BLaER1 (cell line): ENCODE measurements around the gene NRP2.

Experiments
- H3K27ac ChIP-seq: shearing (Covaris generic); formaldehyde crosslinking; 2 replicates; pipeline ENCODE4 v1.8.1; 2022
- H3K27me3 ChIP-seq: shearing (Covaris generic); formaldehyde crosslinking; 2 replicates; pipeline ENCODE4 v1.8.1; 2022
- H3K36me3 ChIP-seq: shearing (Covaris generic); formaldehyde crosslinking; 2 replicates; pipeline ENCODE4 v1.8.1; 2022
- H3K4me1 ChIP-seq: shearing (Covaris generic); formaldehyde crosslinking; 2 replicates; pipeline ENCODE4 v1.8.1; 2022
- H3K4me2 ChIP-seq: shearing (Covaris generic); formaldehyde crosslinking; 2 replicates; pipeline ENCODE4 v1.8.1; 2022
- H3K4me3 ChIP-seq: shearing (Covaris generic); formaldehyde crosslinking; 2 replicates; pipeline ENCODE4 v1.8.1; 2022
- H3K9ac ChIP-seq: shearing (Covaris generic); formaldehyde crosslinking; 2 replicates; pipeline ENCODE4 v1.8.1; 2022
- H3K9me3 ChIP-seq: shearing (Covaris generic); formaldehyde crosslinking; 2 replicates; pipeline ENCODE4 v1.8.1; 2022
- H4K20me1 ChIP-seq: shearing (Covaris generic); formaldehyde crosslinking; 2 replicates; pipeline ENCODE4 v1.8.1; 2022
- Cebpa-rat ChIP-seq: shearing (Covaris generic); IDR thresholded peaks from 2 replicates; pipeline ENCODE4 v1.8.1; 2022

Gene NRP2

GRCh38 chr2:205785507-205786260, 103.4 kb downstream of the NRP2 start:
- H3K9me3 ChIP-seq, result no peaks in the 10 kb centered on the region; the same call in 1 of the 2 replicates
- no peaks in the 10 kb centered on the region for H4K20me1 ChIP-seq
- H3K4me1 ChIP-seq, result peaks cover 28% of the 10 kb centered on the region
- H3K4me2 ChIP-seq, result no peak overlapping the region
- no peak overlapping the region for H3K9ac ChIP-seq
- no peak overlapping the region for H3K27ac ChIP-seq
- no peaks in the 10 kb centered on the region for H3K36me3 ChIP-seq
- no peaks in the 10 kb centered on the region for H3K27me3 ChIP-seq
- no peak for TF ChIP-seq Cebpa-rat
- H3K4me3 ChIP-seq, result no peak overlapping the region

- H3K9me3 ChIP-seq, result no peaks in the 10 kb centered on the region; the same call in 1 of the 2 replicates
- H3K4me2 ChIP-seq, result no peak overlapping the region
- no peaks in the 10 kb centered on the region for H3K36me3 ChIP-seq
- peaks cover 15% of the 10 kb centered on the region for H3K4me1 ChIP-seq
- H3K27me3 ChIP-seq, result no peaks in the 10 kb centered on the region
- H4K20me1 ChIP-seq, result no peaks in the 10 kb centered on the region
- TF ChIP-seq Cebpa-rat, result no peak
- no peak overlapping the region for H3K27ac ChIP-seq
- H3K4me3 ChIP-seq, result no peak overlapping the region
- no peak overlapping the region for H3K9ac ChIP-seq
Measured at GRCh38 chr2:205786976-205787375, 104.7 kb downstream of the NRP2 start.

- Histone ChIP-seq H3K4me1 (peaks cover 12% of the 10 kb centered on the region), H3K4me3 (no peak overlapping the region), H4K20me1 (no peaks in the 10 kb centered on the region), H3K9ac (no peak overlapping the region), H3K4me2 (no peak overlapping the region), H3K9me3 (no peaks in the 10 kb centered on the region; the same call in 1 of the 2 replicates), H3K27ac (no peak overlapping the region), H3K36me3 (no peaks in the 10 kb centered on the region), H3K27me3 (no peaks in the 10 kb centered on the region)
- TF ChIP-seq Cebpa-rat, result no peak
Measured at GRCh38 chr2:205787761-205788160, 105.5 kb downstream of the NRP2 start.

DNA sequence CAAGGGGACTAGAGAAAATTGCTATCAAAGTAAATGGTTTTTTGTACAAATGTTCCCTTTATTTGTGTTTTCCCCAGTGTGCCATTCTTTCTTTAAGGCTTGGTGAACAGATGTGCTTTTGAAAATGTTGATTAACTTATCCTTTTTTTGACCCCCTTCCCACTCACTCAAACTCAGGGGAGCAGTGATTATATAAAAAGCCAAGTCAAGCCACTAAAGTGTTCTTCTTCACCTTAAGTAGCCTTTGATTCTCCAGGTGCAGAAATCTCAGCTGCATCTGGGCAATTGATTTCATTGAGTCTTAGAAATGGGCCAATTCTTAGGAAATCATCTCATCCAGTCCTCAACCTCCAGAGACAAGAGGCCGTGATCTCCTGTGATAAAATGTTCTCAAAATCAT, 107.6 kb downstream of the NRP2 start:
- Histone ChIP-seq H3K9ac (no peak overlapping the region), H4K20me1 (no peaks in the 10 kb centered on the region), H3K9me3 (no peaks in the 10 kb centered on the region; the same call in 1 of the 2 replicates), H3K36me3 (0 out of 2 replicates have a peak, but pooled peaks cover 6% of the 10 kb centered on the region), H3K4me2 (no peak overlapping the region), H3K4me1 (no peaks in the 10 kb centered on the region), H3K27me3 (no peaks in the 10 kb centered on the region), H3K27ac (no peak overlapping the region), H3K4me3 (no peak overlapping the region)
- TF ChIP-seq Cebpa-rat, result no peak

GRCh38 chr2:205792908-205793307, 110.6 kb downstream of the NRP2 start:
- no peaks in the 10 kb centered on the region; the same call in 1 of the 2 replicates for H3K9me3 ChIP-seq
- no peaks in the 10 kb centered on the region for H3K27me3 ChIP-seq
- no peaks in the 10 kb centered on the region for H4K20me1 ChIP-seq
- H3K36me3 ChIP-seq, result 0 out of 2 replicates have a peak, but pooled peaks cover 8% of the 10 kb centered on the region
- H3K4me1 ChIP-seq, result no peaks in the 10 kb centered on the region
- H3K4me2 ChIP-seq, result no peak overlapping the region
- no peak overlapping the region for H3K27ac ChIP-seq
- no peak overlapping the region for H3K9ac ChIP-seq
- no peak overlapping the region for H3K4me3 ChIP-seq
- TF ChIP-seq Cebpa-rat, result no peak

DNA sequence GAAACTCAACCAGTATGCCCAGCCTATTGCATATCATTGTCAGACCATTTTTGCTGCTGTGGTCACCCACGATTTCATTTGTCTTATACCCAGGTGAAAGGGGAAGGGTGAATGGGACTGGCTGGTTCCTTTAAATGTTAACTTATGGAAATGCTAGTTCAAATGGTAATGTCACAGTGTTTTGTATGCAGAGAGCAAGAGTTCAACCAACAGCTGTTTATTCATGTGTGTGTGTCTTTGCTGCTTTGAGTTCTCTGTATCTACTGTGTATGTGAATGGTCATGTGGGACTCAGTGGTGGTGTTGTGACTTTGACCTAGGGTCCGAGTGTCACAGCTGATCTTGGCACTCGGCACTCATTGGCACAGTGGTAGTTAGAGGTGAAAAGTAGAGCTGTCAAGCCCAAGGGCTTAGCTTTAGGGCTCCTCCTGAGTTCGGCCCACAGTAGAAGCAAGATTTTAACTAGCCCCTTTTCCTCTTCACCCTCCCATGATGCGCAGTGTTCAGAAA, 114.6 kb downstream of the NRP2 start:
- Histone ChIP-seq H3K36me3 (0 out of 2 replicates have a peak, but pooled peaks cover 12% of the 10 kb centered on the region), H3K4me1 (peaks cover 9% of the 10 kb centered on the region), H4K20me1 (no peaks in the 10 kb centered on the region), H3K27me3 (no peaks in the 10 kb centered on the region), H3K27ac (no peak overlapping the region), H3K4me3 (no peak overlapping the region), H3K4me2 (no peak overlapping the region), H3K9ac (no peak overlapping the region), H3K9me3 (peaks cover 12% of the 10 kb centered on the region)
- TF ChIP-seq Cebpa-rat, result no peak

DNA sequence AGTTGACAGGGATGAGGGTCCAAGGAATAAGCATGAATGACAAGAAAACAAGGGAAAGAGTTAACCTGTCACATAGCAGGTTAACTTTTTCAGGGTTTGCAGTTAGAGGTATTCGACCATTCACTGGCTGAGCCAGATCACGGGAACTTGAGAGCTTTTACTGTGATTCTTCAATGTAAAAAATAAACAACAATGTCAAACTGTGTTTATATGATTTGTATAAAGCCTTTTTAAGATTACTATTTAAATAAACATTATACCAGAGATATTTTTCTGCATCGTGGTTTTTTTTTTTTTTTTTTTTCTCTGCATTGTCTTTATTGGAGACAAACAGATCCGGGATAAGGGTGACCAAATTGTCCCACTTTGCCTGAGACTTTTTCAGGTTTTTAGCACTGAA, 115.6 kb downstream of the NRP2 start:
- no peak overlapping the region for H3K9ac ChIP-seq
- H3K27ac ChIP-seq, result no peak overlapping the region
- H3K4me1 ChIP-seq, result peaks cover 19% of the 10 kb centered on the region
- H4K20me1 ChIP-seq, result no peaks in the 10 kb centered on the region
- peaks cover 12% of the 10 kb centered on the region for H3K9me3 ChIP-seq
- no peak for TF ChIP-seq Cebpa-rat
- no peaks in the 10 kb centered on the region for H3K27me3 ChIP-seq
- H3K36me3 ChIP-seq, result 0 out of 2 replicates have a peak, but pooled peaks cover 12% of the 10 kb centered on the region
- H3K4me3 ChIP-seq, result no peak overlapping the region
- H3K4me2 ChIP-seq, result no peak overlapping the region

DNA sequence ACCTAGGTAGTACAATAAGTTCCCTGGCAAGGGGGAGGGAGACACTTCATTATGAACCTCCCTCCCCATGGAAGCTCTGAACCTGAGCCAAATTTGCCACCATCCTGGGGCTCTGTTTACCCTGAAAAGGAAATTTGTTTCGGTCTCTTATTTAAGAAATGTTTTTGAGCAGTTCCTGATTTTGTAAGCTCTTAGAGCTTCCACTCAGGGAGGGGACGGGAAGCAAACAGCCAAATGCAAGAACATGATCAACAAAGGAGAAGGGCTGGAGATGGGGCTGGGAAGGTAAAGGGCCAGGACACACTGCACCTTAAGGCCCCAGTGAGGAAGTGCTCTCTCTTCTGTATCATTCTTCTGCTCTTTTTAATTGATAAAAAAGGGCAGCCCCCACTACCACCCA, 117.9 kb downstream of the NRP2 start:
- Histone ChIP-seq H3K4me3 (no peak overlapping the region), H3K9me3 (peaks cover 12% of the 10 kb centered on the region), H4K20me1 (no peaks in the 10 kb centered on the region), H3K9ac (no peak overlapping the region), H3K27me3 (no peaks in the 10 kb centered on the region), H3K27ac (no peak overlapping the region), H3K4me2 (no peak overlapping the region), H3K4me1 (peaks cover 27% of the 10 kb centered on the region), H3K36me3 (0 out of 2 replicates have a peak, but pooled peaks cover 4% of the 10 kb centered on the region)
- TF ChIP-seq Cebpa-rat, result no peak

DNA sequence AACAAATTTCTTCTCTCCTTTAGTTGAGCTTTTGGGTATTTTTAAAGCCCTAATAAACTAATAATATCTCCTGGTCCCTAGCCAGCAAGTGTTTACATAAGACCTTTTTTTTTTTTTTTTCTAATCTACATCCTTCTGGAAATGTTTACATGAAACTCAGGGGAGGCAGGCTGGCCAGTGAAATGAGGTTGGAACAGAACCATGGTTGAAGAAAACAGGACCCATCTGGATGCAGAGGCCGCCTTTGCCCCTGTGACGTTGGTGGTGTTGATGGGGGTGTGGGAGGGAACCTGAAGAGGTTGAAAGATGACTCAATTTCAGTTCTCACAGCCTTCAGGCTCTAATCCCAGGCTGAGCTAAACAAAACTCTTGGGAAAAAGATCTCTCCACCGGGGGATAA, 118.5 kb downstream of the NRP2 start:
- H3K4me2 ChIP-seq, result no peak overlapping the region
- H4K20me1 ChIP-seq, result no peaks in the 10 kb centered on the region
- no peak for TF ChIP-seq Cebpa-rat
- peaks cover 12% of the 10 kb centered on the region for H3K9me3 ChIP-seq
- H3K27me3 ChIP-seq, result no peaks in the 10 kb centered on the region
- H3K27ac ChIP-seq, result no peak overlapping the region
- H3K9ac ChIP-seq, result no peak overlapping the region
- 0 out of 2 replicates have a peak, but pooled peaks cover 4% of the 10 kb centered on the region for H3K36me3 ChIP-seq
- H3K4me1 ChIP-seq, result peaks cover 27% of the 10 kb centered on the region
- no peak overlapping the region for H3K4me3 ChIP-seq

GRCh38 chr2:205802065-205802464, 119.8 kb downstream of the NRP2 start:
- 0 out of 2 replicates have a peak, but pooled peaks cover 4% of the 10 kb centered on the region for H3K36me3 ChIP-seq
- TF ChIP-seq Cebpa-rat, result no peak
- no peaks in the 10 kb centered on the region for H4K20me1 ChIP-seq
- peaks cover 12% of the 10 kb centered on the region for H3K9me3 ChIP-seq
- 0 out of 2 replicates have a peak overlapping the region, but pooled peaks have one; percentile 5 for H3K9ac ChIP-seq
- H3K27ac ChIP-seq, result no peak overlapping the region
- H3K4me3 ChIP-seq, result no peak overlapping the region
- peaks cover 27% of the 10 kb centered on the region for H3K4me1 ChIP-seq
- no peaks in the 10 kb centered on the region for H3K27me3 ChIP-seq
- peak overlapping the region; percentile 58 for H3K4me2 ChIP-seq
